ENCODE results near the gene FFAR3. TPM values are rescaled to one million over a fixed set of nuclear protein-coding genes. Genes with fewer than 3 reads are reported as not detected.

The FFAR3 gene
- total and polyA plus RNA-seq, 2 of the 13 experiments (the other 11 are each of a cell fraction or from before 2014, with no cell fraction given) = not detected

- TF ChIP-seq SOX5 (CRISPR knock-in tag; IDR thresholded peaks at IDR 0.05; ENCODE audit: borderline replicate concordance) (peak; percentile 62; the same call in 1 of the 2 replicates), ZUFSP (CRISPR knock-in tag; IDR thresholded peaks at IDR 0.05; ENCODE audit: borderline replicate concordance) (no peak), ZNF558 (CRISPR knock-in tag; IDR thresholded peaks at IDR 0.05; ENCODE audit: borderline replicate concordance) (no peak), GATAD2A (CRISPR knock-in tag; IDR thresholded peaks at IDR 0.05) (peak; percentile 48), ZNF318 (CRISPR knock-in tag; IDR thresholded peaks at IDR 0.05) (no peak), CSRNP2 (CRISPR knock-in tag; conservative IDR thresholded peaks at IDR 0.05; ENCODE audit: low read depth) (no peak), IKZF5 (CRISPR knock-in tag; IDR thresholded peaks at IDR 0.05) (no peak), SYNCRIP (IDR thresholded peaks at IDR 0.05; ENCODE audit: insufficient read depth, low read depth, low read length) (no peak), ELF1 (CRISPR knock-in tag; IDR thresholded peaks at IDR 0.05) (no peak), NFYC (CRISPR knock-in tag; IDR thresholded peaks at IDR 0.05) (no peak), NONO (IDR thresholded peaks at IDR 0.05) (no peak), NONO (CRISPR knock-in tag; conservative IDR thresholded peaks at IDR 0.05) (no peak), ZMYM2 (CRISPR knock-in tag; IDR thresholded peaks at IDR 0.05) (no peak), ZNF496 (CRISPR knock-in tag; IDR thresholded peaks at IDR 0.05; ENCODE audit: insufficient replicate concordance) (no peak), FOXO1 (CRISPR knock-in tag; IDR thresholded peaks at IDR 0.05) (peak; percentile 64; the same call in 1 of the 2 replicates), NR2F1 (CRISPR knock-in tag; IDR thresholded peaks at IDR 0.05) (0 out of 4 replicates have a peak, but pooled peaks of 1 of the 2 experiments have one; percentile 38), NCOA2 (CRISPR knock-in tag; IDR thresholded peaks at IDR 0.05) (peak; percentile 57; the same call in 1 of the 2 replicates)
These were observed 30.2 kb downstream of the FFAR3 start (continued) for GRCh38 chr19:35388277-35389054.
